Upper lobe of left lung (tissue), 4 donors: Measurements from ENCODE around the gene USP3.

Source experiments
- POLR2A ChIP-seq, 4 donors: fragments of 450-650 bp; IDR thresholded peaks; one replicate each; pipeline ENCODE4 v1.5.1; 2016 to 2017; ENCODE audit warnings: antibody characterized with exemption in 4 of 4, mild to moderate bottlenecking in 2 of 4
- POLR2AphosphoS5 ChIP-seq, 2 donors: sonication (generic); formaldehyde crosslinking; IDR thresholded peaks; one replicate each; pipeline ENCODE4 v1.5.1; 2017; ENCODE audit warnings: antibody characterized with exemption in 2 of 2

GRCh38 chr15:63601026-63601703, 96.8 kb downstream of the USP3 start:
- no peak for TF ChIP-seq POLR2A (IDR thresholded peaks at IDR 0.05)
- TF ChIP-seq POLR2AphosphoS5 (IDR thresholded peaks at IDR 0.05): no peak
